Kidney (tissue), 14 donors: ENCODE results near the gene PRKAA1. TPM values are rescaled to one million over a fixed set of nuclear protein-coding genes. Genes with fewer than 3 reads are reported as not detected.

ENCODE experiments used
- DNase-seq, 5 donors: peaks; one replicate each; pipeline ENCODE4 v3.0.0-alpha.2; 2013 to 2020
- FAIRE-seq: peaks from 2 replicates; lab custom pipeline; 2012; peaks lifted over from hg19 to GRCh38; lab: Jason Lieb, UNC
- H3K27ac ChIP-seq, 2 donors: one replicate each; pipeline ENCODE4 v1.7.0; 2013; ENCODE audit warnings: low read depth in 2 of 2, low read length in 2 of 2, inconsistent platforms in 1 of 2
- H3K27me3 ChIP-seq: one replicate; pipeline ENCODE4 v1.7.1; 2013; ENCODE audit warnings: low read length, inconsistent platforms; ENCODE audit not compliant: control insufficient read depth, insufficient read depth
- H3K36me3 ChIP-seq, 3 donors: one replicate each; pipeline versions ENCODE4 v1.7.0 to v1.7.1; 2013; ENCODE audit warnings: low read length in 3 of 3, control low read depth in 1 of 3, inconsistent platforms in 1 of 3; ENCODE audit not compliant: insufficient read depth in 3 of 3, control insufficient read depth in 2 of 3
- H3K4me1 ChIP-seq, 3 donors: one replicate each; pipeline versions ENCODE4 v1.7.0 to v1.7.1; 2013; ENCODE audit warnings: low read length in 3 of 3, inconsistent platforms in 1 of 3, low read depth in 1 of 3; ENCODE audit not compliant: control insufficient read depth in 2 of 3, insufficient read depth in 2 of 3
- H3K4me3 ChIP-seq, 3 donors: one replicate each; pipeline versions ENCODE4 v1.7.0 to v1.8.1; 2013; ENCODE audit warnings: low read length in 3 of 3, control low read depth in 1 of 3, inconsistent platforms in 1 of 3
- H3K9ac ChIP-seq, 3 donors: one replicate each; pipeline versions ENCODE4 v1.7.0 to v1.7.1; 2013; ENCODE audit warnings: low read length in 3 of 3, control low read depth in 1 of 3, inconsistent platforms in 1 of 3
- H3K9me3 ChIP-seq, 3 donors: one replicate each; pipeline versions ENCODE4 v1.7.0 to v1.7.1; 2013; ENCODE audit warnings: low read length in 3 of 3, control low read depth in 1 of 3, inconsistent platforms in 1 of 3; ENCODE audit not compliant: control insufficient read depth in 2 of 3, insufficient read depth in 1 of 3
- intact Hi-C: fragments of 100-400 bp; cut with DNase I; formaldehyde crosslinking; loops from one replicate; pipeline ENCODE4 v1.11.1; 2022
- polyA plus RNA-seq: library from polyadenylated mRNA; stranded (reverse); fragments of 350-450 nt; fragmentation: Illumina TruSeq; extraction: RNeasy Lipid Tissue Mini Kit (QIAGEN cat#74804); gene quantifications from one replicate; pipeline ENCODE4 v1.2.3, GENCODE V29; 2014; ENCODE audit warnings: low read depth, low replicate concordance; ENCODE audit not compliant: insufficient read depth
- total RNA-seq: library from RNA; stranded (reverse); fragmentation: NEBNext Ultra II Directional; extraction: Animal tissue kit (Norgen Biotek cat#: 25700); gene quantifications from one replicate; pipeline ENCODE4 v1.2.1, GENCODE V29; 2021
- TF ChIP-seq, protein P1 (sequence below): IDR thresholded peaks from 3 replicates; pipeline ENCODE4 v1.5.1; 2012; ENCODE audit warnings: mild to moderate bottlenecking, moderate library complexity, borderline replicate concordance; ENCODE audit not compliant: insufficient read depth; ENCODE audit errors: extremely low read depth
- donor health status: control.
- donor health status: control.
- donor health status: control.
- donor health status: control.
- donor health status: control.
- donor health status: DM: yes; HTN: yes; CAD: no.
- donor health status: Normal renal cell carcinoma (clear cell type).

PRKAA1 gene
- total and polyA plus RNA-seq, 2 donors from 2014 or later = 17.4 to 104 TPM

DNA sequence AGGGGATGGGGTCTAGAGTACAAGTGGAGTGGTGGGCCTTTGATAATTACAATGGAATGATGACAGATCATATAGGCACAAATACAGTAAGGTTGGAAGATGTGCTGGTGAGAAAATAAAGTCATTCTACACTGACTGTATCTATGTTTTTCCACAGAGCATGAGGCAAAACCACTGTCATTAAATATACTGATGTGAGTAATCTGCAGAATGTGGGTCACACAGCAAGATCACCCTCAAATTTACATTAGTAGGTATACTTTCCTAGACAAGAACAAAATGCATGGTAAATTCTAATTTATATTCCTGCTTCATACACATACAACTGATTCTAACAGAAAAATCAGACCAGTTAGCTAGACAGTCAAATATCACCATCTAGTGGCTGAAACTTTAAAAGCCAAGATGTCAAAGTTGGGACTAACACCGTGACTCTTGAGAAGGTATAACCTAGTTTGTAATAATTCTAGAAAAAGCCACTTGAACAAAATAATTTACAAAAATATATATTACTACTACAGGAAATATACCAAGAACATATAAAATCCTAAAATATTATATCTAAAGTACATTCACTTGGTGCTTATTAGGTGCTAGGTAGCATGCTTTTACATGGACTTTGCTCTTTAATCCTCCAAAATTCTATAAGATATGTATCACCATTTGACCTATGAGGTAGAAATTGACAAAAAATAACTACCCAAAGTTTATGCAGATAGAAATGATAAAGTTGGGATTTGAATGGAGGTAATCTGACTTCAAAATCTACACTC lies 61.9 kb downstream of the PRKAA1 start:
- Histone ChIP-seq H3K9me3 (no peaks in the 10 kb centered on the region), H3K4me3 (no peak overlapping the region), H3K27ac (no peak overlapping the region), H3K36me3 (peaks cover 3 to 10% (median 3%) of the 10 kb centered on the region in 3 donors), H3K27me3 (no peaks in the 10 kb centered on the region), H3K4me1 (peaks cover 7 to 29% (median 12%) of the 10 kb centered on the region in 3 donors), H3K9ac (no peak overlapping the region)
- intact Hi-C loops = no loop called here
- DNase-seq = peak in 2 of 5 donors; percentile 73 to 79
- TF ChIP-seq, protein P1, sequence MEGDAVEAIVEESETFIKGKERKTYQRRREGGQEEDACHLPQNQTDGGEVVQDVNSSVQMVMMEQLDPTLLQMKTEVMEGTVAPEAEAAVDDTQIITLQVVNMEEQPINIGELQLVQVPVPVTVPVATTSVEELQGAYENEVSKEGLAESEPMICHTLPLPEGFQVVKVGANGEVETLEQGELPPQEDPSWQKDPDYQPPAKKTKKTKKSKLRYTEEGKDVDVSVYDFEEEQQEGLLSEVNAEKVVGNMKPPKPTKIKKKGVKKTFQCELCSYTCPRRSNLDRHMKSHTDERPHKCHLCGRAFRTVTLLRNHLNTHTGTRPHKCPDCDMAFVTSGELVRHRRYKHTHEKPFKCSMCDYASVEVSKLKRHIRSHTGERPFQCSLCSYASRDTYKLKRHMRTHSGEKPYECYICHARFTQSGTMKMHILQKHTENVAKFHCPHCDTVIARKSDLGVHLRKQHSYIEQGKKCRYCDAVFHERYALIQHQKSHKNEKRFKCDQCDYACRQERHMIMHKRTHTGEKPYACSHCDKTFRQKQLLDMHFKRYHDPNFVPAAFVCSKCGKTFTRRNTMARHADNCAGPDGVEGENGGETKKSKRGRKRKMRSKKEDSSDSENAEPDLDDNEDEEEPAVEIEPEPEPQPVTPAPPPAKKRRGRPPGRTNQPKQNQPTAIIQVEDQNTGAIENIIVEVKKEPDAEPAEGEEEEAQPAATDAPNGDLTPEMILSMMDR = peak; percentile 73
- peak; percentile 95 for FAIRE-seq

DNA sequence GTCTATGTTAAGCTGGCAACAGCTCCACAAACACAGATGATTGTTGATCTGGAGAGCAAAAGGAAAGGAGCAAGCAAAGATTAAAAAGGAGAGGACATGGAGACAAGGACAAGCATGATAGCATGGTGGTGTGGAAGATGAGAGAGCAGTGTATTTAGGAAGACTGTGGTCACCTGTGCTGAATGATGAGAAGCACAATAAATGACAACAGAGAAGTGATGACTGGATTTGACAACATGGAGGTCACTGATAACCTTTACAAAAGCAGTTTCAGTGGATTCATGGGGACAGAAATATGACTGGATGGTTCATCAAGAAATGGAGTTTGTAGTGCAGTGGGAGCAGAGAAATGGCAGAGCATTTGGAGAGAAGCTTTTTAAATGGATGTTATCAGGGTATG lies 62.6 kb downstream of the PRKAA1 start:
- no peak for FAIRE-seq
- no peak overlapping the region for H3K9ac ChIP-seq

GRCh38 chr5:40734986-40735385 lies 63.2 kb downstream of the PRKAA1 start:
- TF ChIP-seq, protein P1 = no peak
- H3K4me1 ChIP-seq = peaks cover 7 to 29% (median 12%) of the 10 kb centered on the region in 3 donors
- no peak overlapping the region for H3K4me3 ChIP-seq
- no peak overlapping the region for H3K27ac ChIP-seq
- peaks cover 0 to 4% (median 0%) of the 10 kb centered on the region in 3 donors for H3K36me3 ChIP-seq
- FAIRE-seq (no peak), DNase-seq (peak in 1 of 5 donors; percentile 21)
- intact Hi-C loops = no loop called here
- no peaks in the 10 kb centered on the region for H3K9me3 ChIP-seq
- H3K9ac ChIP-seq = no peak overlapping the region
- no peaks in the 10 kb centered on the region for H3K27me3 ChIP-seq

More for the DNA sequence above, 62.6 kb downstream of the PRKAA1 start:
- Histone ChIP-seq H3K4me1 (peaks cover 7 to 29% (median 12%) of the 10 kb centered on the region in 3 donors), H3K4me3 (no peak overlapping the region), H3K36me3 (peaks cover 0 to 4% (median 1%) of the 10 kb centered on the region in 3 donors), H3K9me3 (no peaks in the 10 kb centered on the region), H3K27ac (no peak overlapping the region), H3K27me3 (no peaks in the 10 kb centered on the region)
- intact Hi-C loops = no loop called here
- DNase-seq = no peak
- TF ChIP-seq, protein P1 = no peak
